Naive thymus-derived CD8-positive, alpha-beta T cell (primary cell): ENCODE data around the gene LRRC7. TPM values are rescaled to one million over a fixed set of nuclear protein-coding genes. Genes with fewer than 3 reads are reported as not detected.

Source experiments
- ATAC-seq, 2 donors: fragments of 150-1000 bp; cut with Tn5 transposase in 1 of 2; sonication (Bioruptor Pico), chemical (Tn5 transposase) in 1 of 2; 1 replicate in 1 of 2; 2 replicates in 1 of 2; pipeline ENCODE4 v1.10.0; 2021; ENCODE audit warnings: mild to moderate bottlenecking in 2 of 2, moderate library complexity in 2 of 2
- POLR2A ChIA-PET: fragments of 350-600 bp; sonication (Branson Sonifier 250); formaldehyde crosslinking; loops from one replicate; lab custom pipeline; 2021; ENCODE audit warnings: antibody characterized with exemption; lab: Charles Lee
- DNase-seq, 10 donors: peaks; one replicate each; pipeline versions ENCODE4 v3.0.0 to v3.0.0-alpha.2; 2020 to 2022
- H3K27ac Mint-ChIP-seq, 10 donors: one replicate each; pipeline ENCODE4 v1.8.0; 2020 to 2022; ENCODE audit warnings: mild to moderate bottlenecking in 10 of 10, mixed read lengths in 10 of 10, moderate library complexity in 4 of 10, inconsistent platforms in 1 of 10
- H3K27me3 Mint-ChIP-seq, 5 donors: one replicate each; pipeline ENCODE4 v1.8.0; 2021 to 2022; ENCODE audit warnings: mixed read lengths in 5 of 5
- H3K36me3 Mint-ChIP-seq, 3 donors: one replicate each; pipeline ENCODE4 v1.8.0; 2020 to 2022; ENCODE audit warnings: mixed read lengths in 3 of 3, mild to moderate bottlenecking in 2 of 3, inconsistent platforms in 1 of 3
- H3K4me1 Mint-ChIP-seq, 4 donors: one replicate each; pipeline ENCODE4 v1.8.0; 2021 to 2022; ENCODE audit warnings: mixed read lengths in 4 of 4
- H3K4me3 Mint-ChIP-seq, 10 donors: one replicate each; pipeline ENCODE4 v1.8.0; 2020 to 2022; ENCODE audit warnings: mild to moderate bottlenecking in 10 of 10, mixed read lengths in 10 of 10, moderate library complexity in 6 of 10, inconsistent platforms in 1 of 10
- H3K9me3 Mint-ChIP-seq, 9 donors: one replicate each; pipeline ENCODE4 v1.8.0; 2020 to 2022; ENCODE audit warnings: mixed read lengths in 9 of 9, mild to moderate bottlenecking in 3 of 9, inconsistent platforms in 1 of 9, moderate library complexity in 1 of 9
- polyA plus RNA-seq, 3 donors: library from polyadenylated mRNA; unstranded; fragments of 300-500 nt; fragmentation: Illumina TruSeq; gene quantifications; one replicate each; pipeline ENCODE4 v1.2.3, GENCODE V29; 2021
- total RNA-seq, 8 experiments: library from RNA in 2 of 8; stranded (reverse) in 2 of 8; gene quantifications; one replicate each; pipeline ENCODE4 v1.2.3 and lab custom pipeline; 2021 to 2026

Gene LRRC7
- total and polyA plus RNA-seq, 5 experiments from 2014 or later = 0.13 to 1.5 (median 0.48) TPM

DNA sequence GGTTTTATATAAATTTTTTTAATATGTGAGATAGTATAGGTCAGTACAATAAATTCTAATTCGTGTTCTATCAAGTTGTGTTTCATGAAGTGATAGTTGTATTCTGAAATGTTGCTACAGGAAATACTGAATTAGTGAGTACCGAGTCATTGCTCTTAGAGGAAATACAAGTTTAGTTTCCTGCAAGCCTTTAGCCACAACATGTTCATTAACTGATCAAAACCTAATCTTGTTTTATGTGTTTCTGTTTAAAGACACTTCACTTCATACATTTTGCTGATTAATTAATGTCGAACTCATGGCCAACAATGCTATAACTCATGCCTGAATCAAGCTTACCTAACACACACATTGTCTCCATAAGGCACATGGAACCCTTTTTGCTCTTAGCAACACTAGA, 43.6 kb downstream of the LRRC7 start:
- POLR2A ChIA-PET = no interaction called here

DNA sequence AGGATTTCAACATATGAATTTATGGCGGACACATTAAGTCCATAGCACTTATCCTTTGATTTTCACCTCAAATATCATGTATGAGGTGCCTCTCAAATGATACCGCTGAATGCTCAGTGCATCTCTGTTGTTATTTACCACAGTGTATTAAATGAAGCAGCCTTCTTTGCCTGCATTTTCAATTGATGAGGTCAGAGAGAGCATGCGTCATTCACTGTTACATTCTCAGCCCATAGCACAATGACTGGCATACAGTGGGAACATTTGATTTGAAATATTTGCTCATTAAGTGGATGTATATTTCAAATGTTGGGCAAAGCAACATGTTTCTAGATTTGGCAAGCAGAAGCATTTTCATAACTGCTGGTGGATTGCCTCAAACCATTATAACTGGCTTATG, 45.7 kb downstream of the LRRC7 start:
- no peaks in the 10 kb centered on the region for H3K27me3 Mint-ChIP-seq
- POLR2A ChIA-PET = no interaction called here
- DNase-seq (no peak), ATAC-seq (no peak)
- no peaks in the 10 kb centered on the region for H3K36me3 Mint-ChIP-seq
- H3K4me1 Mint-ChIP-seq = peaks cover 0 to 8% (median 0%) of the 10 kb centered on the region in 4 donors
- H3K9me3 Mint-ChIP-seq = peaks cover 0 to 6% (median 0%) of the 10 kb centered on the region in 9 donors
- H3K4me3 Mint-ChIP-seq = no peak overlapping the region
- H3K27ac Mint-ChIP-seq = no peak overlapping the region

More for the DNA sequence above, 43.6 kb downstream of the LRRC7 start:
- H3K27ac Mint-ChIP-seq = no peak overlapping the region
- H3K9me3 Mint-ChIP-seq = peaks cover 0 to 7% (median 0%) of the 10 kb centered on the region in 9 donors
- DNase-seq (no peak), ATAC-seq (no peak)
- H3K4me1 Mint-ChIP-seq = peaks cover 0 to 8% (median 0%) of the 10 kb centered on the region in 4 donors
- H3K36me3 Mint-ChIP-seq = no peaks in the 10 kb centered on the region
- no peak overlapping the region for H3K4me3 Mint-ChIP-seq
- no peaks in the 10 kb centered on the region for H3K27me3 Mint-ChIP-seq

DNA sequence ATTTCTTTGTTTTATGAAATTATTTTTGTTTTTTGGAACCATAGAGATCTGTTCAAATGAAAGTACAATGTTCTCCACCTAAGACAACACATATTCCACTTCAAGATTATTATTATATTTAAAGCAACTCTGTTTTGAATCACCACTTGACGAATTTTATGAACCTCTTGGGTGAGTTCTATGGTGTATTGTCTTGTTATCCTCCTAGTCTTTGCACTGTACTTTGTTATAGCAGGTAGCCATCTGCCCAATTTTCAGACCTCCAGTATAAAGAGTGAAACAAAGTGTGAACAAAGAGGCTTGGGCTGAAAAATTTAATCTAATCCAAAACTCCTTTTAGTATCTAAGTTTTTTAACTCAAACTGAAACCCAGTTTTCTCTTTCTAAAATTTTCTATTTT, 71.0 kb downstream of the LRRC7 start:
- Mint-ChIP-seq H3K36me3 (peaks cover 0 to 2% (median 0%) of the 10 kb centered on the region in 3 donors), H3K27ac (no peak overlapping the region), H3K9me3 (peaks cover 4 to 12% (median 6%) of the 10 kb centered on the region in 9 donors), H3K4me1 (no peaks in the 10 kb centered on the region), H3K4me3 (no peak overlapping the region), H3K27me3 (no peaks in the 10 kb centered on the region)
- ATAC-seq (no peak), DNase-seq (no peak)
- POLR2A ChIA-PET = no interaction called here

DNA sequence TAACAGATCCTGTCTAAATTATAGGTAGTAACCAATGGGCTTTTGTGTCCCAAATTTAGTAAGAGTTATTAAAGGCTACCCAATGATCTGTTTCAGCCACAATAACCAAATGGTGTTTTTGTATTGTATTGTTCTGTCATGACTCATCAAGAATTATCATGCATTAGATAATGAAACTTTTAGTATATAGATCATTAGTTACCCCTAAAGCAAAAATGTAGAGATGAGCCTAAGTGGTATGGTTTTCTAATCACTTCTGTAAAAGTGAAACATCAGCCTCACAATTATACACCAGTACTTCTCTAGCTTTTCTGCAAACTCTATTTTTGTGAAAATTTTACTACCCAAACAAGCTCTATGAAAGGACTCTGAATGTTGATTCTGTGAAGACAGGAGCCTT, 71.4 kb downstream of the LRRC7 start:
- Mint-ChIP-seq H3K27ac (peak overlapping the region in 1 of 10 donors; percentile 53), H3K27me3 (no peaks in the 10 kb centered on the region), H3K9me3 (peaks cover 4 to 13% (median 7%) of the 10 kb centered on the region in 9 donors), H3K4me3 (no peak overlapping the region), H3K4me1 (no peaks in the 10 kb centered on the region), H3K36me3 (peaks cover 0 to 2% (median 0%) of the 10 kb centered on the region in 3 donors)
- DNase-seq (no peak), ATAC-seq (no peak)
- POLR2A ChIA-PET = no interaction called here

DNA sequence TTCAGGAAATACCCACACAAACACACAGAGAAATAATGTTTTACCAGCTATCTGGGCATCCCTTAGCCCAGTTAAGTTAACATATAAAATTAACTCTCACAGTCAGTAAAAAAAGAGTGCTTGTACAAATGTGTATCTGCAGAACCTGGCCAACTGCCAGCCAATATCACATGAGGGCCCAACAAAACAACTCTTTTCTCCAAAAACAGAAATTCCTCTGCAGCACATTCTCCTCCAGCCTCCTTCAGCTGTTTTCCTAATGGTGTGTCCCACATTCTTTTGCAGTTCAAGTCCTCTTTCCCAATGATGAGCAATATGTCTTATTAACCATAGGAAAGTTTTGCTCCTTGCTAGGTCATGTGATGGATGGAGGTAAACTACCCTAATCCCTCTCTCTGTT, 75.5 kb downstream of the LRRC7 start:
- ATAC-seq = no peak
- H3K27ac Mint-ChIP-seq = no peak overlapping the region
- POLR2A ChIA-PET = no interaction called here
- DNase-seq = no peak
- H3K4me3 Mint-ChIP-seq = no peak overlapping the region
- H3K36me3 Mint-ChIP-seq = no peaks in the 10 kb centered on the region
- peaks cover 0 to 1% (median 0%) of the 10 kb centered on the region in 4 donors for H3K4me1 Mint-ChIP-seq
- no peaks in the 10 kb centered on the region for H3K27me3 Mint-ChIP-seq
- H3K9me3 Mint-ChIP-seq = peaks cover 0 to 13% (median 4%) of the 10 kb centered on the region in 9 donors

DNA sequence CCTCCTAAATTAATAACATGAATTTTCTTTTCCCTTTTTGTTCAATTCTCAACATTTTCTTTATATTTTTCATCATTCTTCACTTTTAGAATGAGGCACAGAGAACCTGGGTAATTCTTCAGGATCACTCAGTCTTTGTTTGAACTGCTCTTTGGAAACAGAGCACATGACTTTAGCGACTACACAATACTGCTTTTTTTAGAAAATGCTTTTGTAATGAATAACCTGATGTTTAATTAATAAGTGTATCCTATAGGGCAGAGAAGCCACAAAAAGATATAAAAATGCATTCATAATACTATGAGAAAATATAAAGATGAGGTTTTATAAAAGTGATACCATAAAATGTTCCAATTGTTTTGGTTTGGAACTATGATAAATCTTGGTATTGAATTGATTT, 77.8 kb downstream of the LRRC7 start:
- ATAC-seq (no peak), DNase-seq (no peak)
- Mint-ChIP-seq H3K4me3 (no peak overlapping the region), H3K9me3 (peaks cover 0 to 13% (median 4%) of the 10 kb centered on the region in 9 donors), H3K27ac (no peak overlapping the region), H3K36me3 (no peaks in the 10 kb centered on the region), H3K4me1 (peaks cover 0 to 10% (median 3%) of the 10 kb centered on the region in 4 donors), H3K27me3 (no peaks in the 10 kb centered on the region)
- POLR2A ChIA-PET = no interaction called here

DNA sequence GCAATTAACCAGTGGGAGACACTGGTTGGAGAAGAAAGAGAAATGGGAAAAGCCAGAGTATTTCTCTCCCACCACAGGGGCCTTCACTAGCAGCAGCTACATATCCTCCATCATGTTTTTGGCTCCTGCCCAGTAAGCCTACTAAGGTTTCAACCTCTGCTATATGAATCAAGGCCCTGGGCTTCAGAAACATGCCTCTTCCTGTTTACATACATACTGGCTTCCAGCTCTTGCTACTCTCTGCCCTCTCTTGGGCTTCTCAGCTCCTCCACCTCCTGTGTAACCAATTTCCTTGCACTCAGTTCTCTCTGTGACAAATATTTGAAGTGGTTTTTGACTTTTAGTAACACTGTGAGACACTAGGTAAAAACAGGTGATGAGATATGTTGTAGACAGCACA, 80.8 kb downstream of the LRRC7 start:
- peak overlapping the region in 5 of 10 donors; percentile 22 to 82 (median 65) for H3K27ac Mint-ChIP-seq
- ATAC-seq (peak; percentile 78 to 79), DNase-seq (peak in 3 of 10 donors; percentile 10 to 35 (median 16))
- H3K36me3 Mint-ChIP-seq = no peaks in the 10 kb centered on the region
- H3K9me3 Mint-ChIP-seq = peaks cover 0 to 20% (median 1%) of the 10 kb centered on the region in 9 donors
- peak overlapping the region in 1 of 10 donors; percentile 10 for H3K4me3 Mint-ChIP-seq
- POLR2A ChIA-PET = no interaction called here
- peaks cover 0 to 10% (median 3%) of the 10 kb centered on the region in 4 donors for H3K4me1 Mint-ChIP-seq
- H3K27me3 Mint-ChIP-seq = no peaks in the 10 kb centered on the region

DNA sequence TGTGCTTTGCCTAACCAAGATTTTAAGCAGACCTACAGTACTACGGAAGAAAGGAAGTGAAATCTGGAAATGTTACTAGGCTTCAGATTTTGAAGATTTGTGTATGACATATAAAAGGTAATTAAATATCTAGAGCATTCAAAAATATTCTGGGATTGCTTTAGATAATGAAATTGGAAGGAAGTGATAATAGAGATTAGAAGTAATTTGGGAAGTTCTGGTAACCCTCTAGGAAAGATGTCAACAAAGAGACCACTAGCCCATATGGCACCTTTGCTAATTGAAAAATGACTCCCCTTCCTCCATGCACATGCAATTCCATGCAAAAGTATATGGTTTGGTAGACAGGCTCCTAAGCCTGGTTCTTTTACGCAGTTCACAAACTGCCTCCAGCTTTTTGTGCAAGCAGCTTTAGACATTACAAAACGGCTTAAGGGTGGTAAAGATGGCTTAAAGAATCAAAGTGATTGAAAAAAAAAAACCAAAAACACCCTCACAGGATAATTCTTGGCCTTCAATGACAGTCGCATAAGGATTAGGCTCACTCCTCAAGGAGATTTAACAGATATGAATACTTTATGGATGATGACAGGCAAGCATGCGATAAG, 81.8 kb downstream of the LRRC7 start:
- POLR2A ChIA-PET = no interaction called here
- Mint-ChIP-seq H3K27ac (peak overlapping the region in 4 of 10 donors; percentile 1 to 82 (median 26)), H3K4me1 (peaks cover 0 to 10% (median 3%) of the 10 kb centered on the region in 4 donors), H3K36me3 (no peaks in the 10 kb centered on the region), H3K27me3 (no peaks in the 10 kb centered on the region), H3K4me3 (no peak overlapping the region), H3K9me3 (peaks cover 0 to 10% (median 0%) of the 10 kb centered on the region in 9 donors)
- DNase-seq = no peak
- ATAC-seq = no peak

DNA sequence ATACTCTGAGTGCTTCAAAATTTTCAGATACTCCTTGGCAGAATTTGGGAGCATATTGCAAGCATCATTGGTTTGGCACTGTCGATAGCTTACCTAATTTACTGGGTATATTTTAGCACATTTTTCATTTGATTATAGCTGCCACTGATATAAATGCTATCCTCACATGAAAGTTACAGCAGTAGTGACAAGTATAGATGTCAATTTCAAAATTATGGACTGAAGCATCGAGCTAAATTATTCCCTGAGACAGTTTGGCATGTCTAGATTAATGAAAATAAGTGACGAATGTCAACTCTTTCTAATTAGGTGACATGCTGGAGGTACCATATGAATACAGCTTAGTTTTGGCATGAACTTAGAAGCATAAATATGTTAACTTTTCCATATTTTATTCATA, 83.1 kb downstream of the LRRC7 start:
- no peaks in the 10 kb centered on the region for H3K36me3 Mint-ChIP-seq
- H3K27ac Mint-ChIP-seq = no peak overlapping the region
- no peaks in the 10 kb centered on the region for H3K27me3 Mint-ChIP-seq
- DNase-seq = no peak
- peaks cover 0 to 10% (median 0%) of the 10 kb centered on the region in 9 donors for H3K9me3 Mint-ChIP-seq
- ATAC-seq = no peak
- no peak overlapping the region for H3K4me3 Mint-ChIP-seq
- POLR2A ChIA-PET = no interaction called here
- H3K4me1 Mint-ChIP-seq = peaks cover 0 to 10% (median 3%) of the 10 kb centered on the region in 4 donors

DNA sequence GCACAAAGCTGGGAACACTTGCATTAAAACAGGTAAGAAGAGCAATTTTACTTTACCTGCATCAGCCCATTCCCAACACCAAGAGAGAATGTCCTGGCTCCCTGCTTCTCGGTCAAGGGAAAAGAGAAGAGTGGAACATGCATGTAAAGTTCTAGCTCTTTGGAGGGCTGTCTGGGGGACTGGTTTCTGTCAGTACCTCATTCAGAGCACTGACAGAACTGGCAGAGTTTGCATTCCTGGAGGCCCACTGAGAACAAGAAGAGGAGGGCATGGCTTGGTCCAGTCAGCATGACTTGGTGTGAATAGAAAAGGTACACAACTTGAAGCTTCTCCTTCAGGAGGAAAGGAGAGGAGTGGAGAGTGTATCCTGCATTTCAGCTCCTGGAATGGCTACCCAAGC, 83.9 kb downstream of the LRRC7 start:
- DNase-seq (no peak), ATAC-seq (no peak)
- no peak overlapping the region for H3K27ac Mint-ChIP-seq
- H3K9me3 Mint-ChIP-seq = peaks cover 0 to 10% (median 0%) of the 10 kb centered on the region in 9 donors
- H3K27me3 Mint-ChIP-seq = no peaks in the 10 kb centered on the region
- no peaks in the 10 kb centered on the region for H3K36me3 Mint-ChIP-seq
- POLR2A ChIA-PET = no interaction called here
- no peak overlapping the region for H3K4me3 Mint-ChIP-seq
- peaks cover 0 to 10% (median 3%) of the 10 kb centered on the region in 4 donors for H3K4me1 Mint-ChIP-seq

DNA sequence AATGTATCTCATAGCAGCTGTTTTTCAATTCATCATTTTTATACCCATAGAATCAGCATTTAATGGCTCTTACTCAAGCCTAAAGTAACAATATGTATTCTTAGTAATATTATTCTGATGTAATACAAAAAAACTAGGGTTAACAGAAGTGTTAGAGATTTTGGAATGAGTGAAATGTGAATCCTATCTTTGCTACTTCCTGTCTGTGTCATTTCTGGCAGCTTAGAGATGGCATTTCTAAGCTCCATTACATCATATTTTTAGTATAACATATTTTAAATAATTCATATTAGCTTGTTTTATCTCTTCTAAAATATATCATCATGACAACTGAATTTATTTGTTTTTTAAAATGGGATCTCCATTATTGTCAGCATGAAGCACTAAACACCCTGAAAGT, 90.2 kb downstream of the LRRC7 start:
- Mint-ChIP-seq H3K9me3 (peaks cover 0 to 14% (median 0%) of the 10 kb centered on the region in 9 donors), H3K36me3 (no peaks in the 10 kb centered on the region), H3K4me3 (no peak overlapping the region), H3K27me3 (no peaks in the 10 kb centered on the region), H3K27ac (peak overlapping the region in 1 of 10 donors; percentile 76), H3K4me1 (peaks cover 0 to 9% (median 8%) of the 10 kb centered on the region in 4 donors)
- no peak for DNase-seq
- POLR2A ChIA-PET = no interaction called here
- no peak for ATAC-seq

DNA sequence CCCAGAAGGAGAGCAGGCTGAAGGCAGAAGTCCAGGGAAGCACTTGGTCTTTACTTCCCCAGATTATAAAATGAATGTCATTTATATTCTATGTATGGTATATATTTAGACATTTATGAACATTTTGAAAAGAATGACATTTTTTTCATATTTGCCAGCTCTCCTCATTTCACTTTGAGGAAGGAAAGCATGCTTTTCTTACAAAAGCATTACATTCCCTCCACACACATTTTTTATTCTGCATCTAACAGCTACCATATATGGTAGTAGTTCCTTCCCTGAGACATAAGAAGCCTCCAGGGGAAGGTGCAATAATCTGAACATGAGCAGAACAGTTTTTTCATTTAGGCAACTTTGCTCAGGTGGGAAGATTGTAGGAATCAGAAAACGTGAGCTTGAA, 94.0 kb downstream of the LRRC7 start:
- Mint-ChIP-seq H3K4me1 (peaks cover 0 to 9% (median 8%) of the 10 kb centered on the region in 4 donors), H3K27ac (no peak overlapping the region), H3K9me3 (peaks cover 9 to 36% (median 12%) of the 10 kb centered on the region in 9 donors), H3K36me3 (peaks cover 0 to 8% (median 0%) of the 10 kb centered on the region in 3 donors), H3K27me3 (no peaks in the 10 kb centered on the region), H3K4me3 (no peak overlapping the region)
- POLR2A ChIA-PET = no interaction called here
- no peak for ATAC-seq
- no peak for DNase-seq

DNA sequence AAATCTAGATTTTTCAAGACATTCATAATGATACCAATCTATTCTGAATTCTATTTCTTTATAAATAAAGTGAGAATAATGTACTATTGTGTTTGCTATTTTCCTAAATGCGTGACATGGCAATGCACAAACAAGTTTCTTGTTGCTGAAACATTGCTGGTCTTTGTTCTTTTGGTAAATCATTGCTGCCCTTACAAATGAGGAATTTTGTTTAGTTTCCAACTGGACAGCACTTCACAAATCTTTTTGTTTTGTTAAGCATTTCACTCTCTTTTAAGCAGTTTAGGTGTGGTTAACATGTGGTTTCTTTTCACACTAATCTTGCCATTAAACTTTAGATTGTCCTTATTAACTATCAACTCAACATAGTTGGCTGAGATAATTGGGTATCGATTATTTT, 94.6 kb downstream of the LRRC7 start:
- POLR2A ChIA-PET = no interaction called here
- H3K36me3 Mint-ChIP-seq = peaks cover 0 to 8% (median 0%) of the 10 kb centered on the region in 3 donors
- no peak overlapping the region for H3K4me3 Mint-ChIP-seq
- H3K27me3 Mint-ChIP-seq = no peaks in the 10 kb centered on the region
- DNase-seq = no peak
- H3K9me3 Mint-ChIP-seq = peaks cover 10 to 36% (median 18%) of the 10 kb centered on the region in 9 donors
- no peak overlapping the region for H3K27ac Mint-ChIP-seq
- ATAC-seq = no peak
- H3K4me1 Mint-ChIP-seq = peaks cover 0 to 9% (median 8%) of the 10 kb centered on the region in 4 donors
